ENCODE measurements around the gene CDIP1. TPM values are rescaled to one million over a fixed set of nuclear protein-coding genes. Genes with fewer than 3 reads are reported as not detected.

CDIP1 gene
- total and polyA plus RNA-seq, 2 of the 8 experiments (the other 6 are each of a cell fraction or from before 2014, with no cell fraction given), result 56.6 to 76.3 TPM

GRCh38 chr16:4513086-4513860 lies 25.3 kb downstream of the CDIP1 start:
- peaks cover 10 to 21% of the 10 kb centered on the region in 2 experiments for H4K20me1 ChIP-seq (replicated peaks in 1 of 2; ENCODE audit: control insufficient read depth in 1 of 2, insufficient read depth in 2 of 2, low read length in 2 of 2)
- FAIRE-seq (no peak), DNase-seq (ENCODE audit: low read depth in 1 of 2, low spot score in 2 of 2) (no peak)
- H3K23me2 ChIP-seq (ENCODE audit: low read depth, low read length), result no peaks in the 10 kb centered on the region
- H4K91ac ChIP-seq (replicated peaks; ENCODE audit: insufficient read length, low read length), result no peak overlapping the region
- H3K9me3 ChIP-seq (ENCODE audit: insufficient read depth in 2 of 2, low read depth in 1 of 2, low read length in 1 of 2), result no peaks in the 10 kb centered on the region
- no peak overlapping the region for H2AK5ac ChIP-seq (ENCODE audit: low read depth, low read length)
- H4K5ac ChIP-seq (ENCODE audit: insufficient read length, low read depth, low read length), result no peak overlapping the region
- peaks cover 0 to 5% of the 10 kb centered on the region in 2 experiments; a peak in 1 of 4 replicates for H3K79me2 ChIP-seq (ENCODE audit: control insufficient read depth in 1 of 2, insufficient read depth in 2 of 2, low read length in 2 of 2)
- H3K27me3 ChIP-seq (replicated peaks in 1 of 4; ENCODE audit: control insufficient read depth in 3 of 4, extremely low read depth in 1 of 4, insufficient read depth in 3 of 4, low read length in 3 of 4), result no peaks in the 10 kb centered on the region
- ChIA-PET CTCF (ENCODE audit: partially characterized antibody) (interaction anchor here (0.6 to 35.4 kb wide), 10 partner anchors 7 to 331 kb away, joined by 3 to 968 read pairs (median 10); partner anchors contain the start of genes C16orf96 and CDIP1), POLR2A (ENCODE audit: partially characterized antibody) (interaction anchor here (1.6 kb wide), 1 partner anchor 73 kb away, joined by 4 read pairs; no protein-coding TSS in a partner anchor)
- H3K23ac ChIP-seq (ENCODE audit: insufficient read length), result no peak overlapping the region
- H4K8ac ChIP-seq (ENCODE audit: extremely low read depth, insufficient read depth, low read length), result peak overlapping the region; percentile 57
- no peak overlapping the region for H3K18ac ChIP-seq (ENCODE audit: extremely low read depth, low read length)
- H2BK5ac ChIP-seq (ENCODE audit: low read depth, low read length), result 0 out of 2 replicates have a peak overlapping the region, but pooled peaks have one; percentile 44
- H3K36me3 ChIP-seq (ENCODE audit: control insufficient read depth in 2 of 4, insufficient read depth in 4 of 4, low read length in 3 of 4), result peaks cover 10 to 20% (median 10%) of the 10 kb centered on the region in 4 experiments; a peak in 4 of 8 replicates
- WGBS, 2 experiments (ENCODE audit: extremely low coverage in 1 of 2, insufficient coverage in 1 of 2, insufficient read length in 1 of 2, insufficient replicate concordance in 2 of 2, low coverage in 1 of 2, low lambda C conversion rate in 2 of 2, missing lambda C conversion rate in 1 of 2), result 85% methylated on average over 8 of the region's 19 CpGs; no CpG with 5 or more reads in 1 of the 2 experiments
- no peak overlapping the region for H3K56ac ChIP-seq (replicated peaks; ENCODE audit: insufficient read length, low read depth, low read length)
- no peak overlapping the region for H3K27ac ChIP-seq (ENCODE audit: low read depth, low read length)
- H2BK120ac ChIP-seq (replicated peaks; ENCODE audit: low read depth, low read length), result no peak overlapping the region
- no peaks in the 10 kb centered on the region; the same call in 1 of the 2 replicates for H3K79me1 ChIP-seq (ENCODE audit: low read depth, low read length)
- no peak overlapping the region for H3K9ac ChIP-seq (replicated peaks in 1 of 4; ENCODE audit: extremely low read depth in 1 of 4, low read depth in 3 of 4, low read length in 3 of 4)
- no peak overlapping the region for H3K4me3 ChIP-seq (ENCODE audit: extremely low read depth in 1 of 4, insufficient read depth in 2 of 4, low read depth in 3 of 4, low read length in 4 of 4)
- peaks cover 0 to 5% (median 2%) of the 10 kb centered on the region in 4 experiments; a peak in 6 of 7 replicates for H3K4me1 ChIP-seq (replicated peaks in 1 of 4; ENCODE audit: control insufficient read depth in 3 of 4, insufficient read depth in 4 of 4, low read length in 3 of 4)
- H3K4ac ChIP-seq (replicated peaks; ENCODE audit: insufficient read length, low read depth, low read length), result no peak overlapping the region
- H3K4me2 ChIP-seq (ENCODE audit: insufficient read depth in 1 of 2, low read depth in 2 of 2, low read length in 2 of 2), result no peak overlapping the region
- no peak overlapping the region for H3K14ac ChIP-seq (ENCODE audit: insufficient read length)
- H2BK20ac ChIP-seq (ENCODE audit: low read length), result no peak overlapping the region
- no peak overlapping the region for H2AFZ ChIP-seq (ENCODE audit: low read length)
- no peak overlapping the region for H2BK12ac ChIP-seq (ENCODE audit: low read depth, low read length)
- H2BK15ac ChIP-seq (ENCODE audit: low read length), result no peak overlapping the region
- TF ChIP-seq NRF1 (IDR thresholded peaks at IDR 0.05; ENCODE audit: low read depth, low read length) (no peak), CTCF (IDR thresholded peaks at IDR 0.05; ENCODE audit: control extremely low read depth in 1 of 3, insufficient read depth in 1 of 3, low read depth in 1 of 3, low read length in 3 of 3) (no peak), RNF2 (IDR thresholded peaks at IDR 0.05; ENCODE audit: borderline replicate concordance, low read depth, low read length, missing control alignments, poor library complexity, severe bottlenecking) (no peak), BCL11A (IDR thresholded peaks at IDR 0.05; ENCODE audit: low read depth in 2 of 2, low read length in 2 of 2) (no peak), CTBP2 (IDR thresholded peaks at IDR 0.05; ENCODE audit: borderline replicate concordance, insufficient read depth, insufficient read length, low read length) (no peak), EGR1 (IDR thresholded peaks at IDR 0.05; ENCODE audit: borderline replicate concordance, low read depth, low read length) (no peak), RAD21 (IDR thresholded peaks at IDR 0.05 in 1 of 2, conservative IDR thresholded peaks at IDR 0.05 in 1 of 2; ENCODE audit: low read depth in 2 of 2, low read length in 2 of 2) (no peak)

Measured in H1 (cell line).